ENCODE data around the gene RBBP6.
"Not testable (repeated sequence)": the region's sequence is repeated elsewhere in the genome, so short reads cannot be mapped to it uniquely, and the experiment has no call there.

Gene RBBP6

DNA sequence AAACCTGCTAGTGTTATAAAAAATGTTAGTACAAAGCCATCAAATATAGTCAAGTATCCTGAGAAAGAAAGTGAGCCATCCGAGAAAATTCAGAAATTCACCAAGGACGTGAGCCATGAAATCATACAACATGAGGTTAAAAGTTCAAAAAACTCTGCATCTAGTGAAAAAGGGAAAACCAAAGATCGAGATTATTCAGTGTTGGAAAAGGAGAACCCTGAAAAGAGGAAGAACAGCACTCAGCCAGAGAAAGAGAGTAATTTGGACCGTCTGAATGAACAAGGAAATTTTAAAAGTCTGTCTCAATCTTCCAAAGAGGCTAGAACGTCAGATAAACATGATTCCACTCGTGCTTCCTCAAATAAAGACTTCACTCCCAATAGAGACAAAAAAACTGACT lies 31.7 kb downstream of the RBBP6 start:
- DNase-seq, result no peak

GRCh38 chr16:24572069-24572468 lies 32.7 kb downstream of the RBBP6 start:
- DNase-seq, result no peak

- no peak for DNase-seq
Measured at GRCh38 chr16:24573141-24573540, 33.8 kb downstream of the RBBP6 start.

DNA sequence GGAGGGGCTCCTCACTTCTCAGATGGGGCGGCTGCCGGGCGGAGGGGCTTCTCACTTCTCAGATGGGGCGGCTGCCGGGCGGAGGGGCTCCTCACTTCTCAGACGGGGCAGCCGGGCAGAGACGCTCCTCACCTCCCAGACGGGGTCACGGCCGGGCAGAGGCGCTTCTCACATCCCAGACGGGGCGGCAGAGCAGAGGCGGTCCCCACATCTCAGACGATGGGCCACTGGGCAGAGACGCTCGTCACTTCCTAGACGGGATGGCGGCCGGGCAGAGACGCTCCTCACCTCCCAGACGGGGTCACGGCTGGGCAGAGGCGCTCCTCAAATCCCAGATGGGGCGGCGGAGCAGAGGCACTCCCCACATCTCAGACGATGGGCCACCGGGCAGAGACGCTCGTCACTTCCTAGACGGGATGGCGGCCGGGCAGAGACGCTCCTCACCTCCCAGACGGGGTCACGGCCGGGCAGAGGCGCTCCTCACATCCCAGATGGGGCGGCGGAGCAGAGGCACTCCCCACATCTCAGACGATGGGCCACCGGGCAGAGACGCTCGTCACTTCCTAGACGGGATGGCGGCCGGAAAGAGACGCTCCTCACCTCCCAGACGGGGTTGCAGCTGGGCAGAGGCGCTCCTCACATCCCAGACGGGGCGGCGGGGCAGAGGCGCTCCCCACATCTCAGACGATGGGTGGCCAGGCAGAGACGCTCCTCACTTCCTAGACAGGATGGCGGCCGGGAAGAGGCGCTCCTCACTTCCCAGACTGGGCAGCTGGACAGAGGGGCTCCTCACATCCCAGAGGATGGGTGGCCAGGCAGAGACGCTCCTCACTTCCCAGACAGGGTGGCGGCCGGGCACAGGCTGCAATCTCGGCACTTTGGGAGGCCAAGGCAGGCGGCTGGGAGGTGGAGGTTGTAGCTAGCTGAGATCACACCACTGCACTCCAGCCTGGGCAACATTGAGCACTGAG lies 35.4 kb downstream of the RBBP6 start:
- not testable (repeated sequence) for DNase-seq

DNA sequence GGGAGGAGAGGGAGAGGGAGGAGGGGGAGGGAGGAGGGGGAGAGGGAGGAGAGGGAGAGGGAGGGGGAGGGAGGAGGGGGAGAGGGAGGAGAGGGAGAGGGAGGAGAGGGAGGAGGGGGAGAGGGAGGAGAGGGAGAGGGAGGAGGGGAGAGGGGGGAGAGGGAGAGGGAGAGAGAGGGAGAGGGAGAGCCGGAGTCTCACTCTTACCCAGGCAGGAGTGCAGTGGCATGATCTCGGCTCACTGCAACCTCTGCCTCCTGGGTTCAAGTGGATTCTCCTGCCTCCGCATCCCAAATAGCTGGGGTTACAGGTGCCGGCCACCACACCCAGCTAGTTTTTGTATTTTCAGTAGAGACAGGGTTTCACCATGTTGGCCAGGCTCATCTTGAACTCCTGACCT lies 36.4 kb downstream of the RBBP6 start:
- not testable (repeated sequence) for DNase-seq

DNA sequence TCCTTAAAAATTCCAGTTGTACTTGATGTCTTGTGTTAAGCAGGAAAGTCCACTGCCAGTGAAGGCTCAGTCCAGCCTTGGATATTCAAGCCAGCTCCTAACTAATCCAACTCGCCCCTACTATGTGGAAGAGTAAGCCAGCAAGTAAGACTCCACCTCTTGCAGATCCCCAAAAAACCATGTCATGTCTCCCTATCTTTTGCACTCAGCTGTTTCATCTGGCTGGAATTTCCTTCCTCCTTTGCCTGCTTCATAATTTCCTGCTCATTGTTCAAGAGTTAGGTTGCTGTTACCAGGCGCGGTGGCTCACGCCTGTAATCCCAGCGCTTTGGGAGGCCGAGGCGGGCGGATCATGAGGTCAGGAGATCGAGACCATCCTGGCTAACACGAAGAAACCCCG lies 37.8 kb downstream of the RBBP6 start:
- DNase-seq, result no peak

DNA sequence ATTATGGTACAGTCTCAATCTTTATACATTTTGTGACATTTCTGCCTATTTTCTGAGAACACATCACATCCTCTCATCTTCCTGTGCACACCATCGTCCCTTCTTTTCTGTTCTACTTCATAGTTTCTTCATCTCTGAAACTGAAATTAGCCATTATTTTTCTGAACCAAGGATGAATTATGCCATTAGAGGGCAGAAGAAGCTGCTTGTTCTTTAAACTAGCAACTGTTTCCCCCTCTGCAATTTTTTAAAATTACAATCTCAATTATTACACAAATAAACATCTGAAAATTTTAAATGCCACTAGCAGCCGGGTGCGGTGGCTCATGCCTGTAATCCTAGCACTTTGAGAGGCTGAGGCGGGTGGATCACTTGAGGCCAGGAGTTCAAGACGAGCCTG lies 41.3 kb downstream of the RBBP6 start:
- no peak for DNase-seq

GRCh38 chr16:24583494-24583893 lies 44.1 kb downstream of the RBBP6 start:
- DNase-seq, result no peak

GRCh38 chr16:24589997-24590396 lies 50.6 kb downstream of the RBBP6 start:
- DNase-seq, result no peak

- no peak for DNase-seq
Measured at GRCh38 chr16:24598777-24599437, 59.5 kb downstream of the RBBP6 start.

DNA sequence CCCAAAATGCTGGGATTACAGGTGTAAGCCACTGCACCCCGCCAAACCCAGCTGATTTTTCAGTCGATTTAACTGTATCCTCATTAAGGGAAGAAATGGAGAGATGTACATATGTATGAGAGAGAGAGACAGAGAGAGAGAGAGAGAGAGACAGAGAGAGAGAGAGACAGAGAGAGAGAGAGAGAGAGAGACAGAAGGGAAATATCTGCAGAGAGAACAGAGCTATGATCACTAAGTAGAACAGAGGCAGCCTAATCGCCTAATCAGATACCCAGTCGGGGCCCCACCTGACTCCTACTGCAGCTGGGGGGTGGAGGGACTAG lies 70.0 kb downstream of the RBBP6 start:
- DNase-seq, result no peak

GRCh38 chr16:24609740-24610415 lies 70.5 kb downstream of the RBBP6 start:
- DNase-seq, result no peak

GRCh38 chr16:24610416-24610755 lies 71.0 kb downstream of the RBBP6 start:
- DNase-seq, result no peak

GRCh38 chr16:24611310-24611709 lies 71.9 kb downstream of the RBBP6 start:
- DNase-seq, result no peak

GRCh38 chr16:24612656-24613055 lies 73.3 kb downstream of the RBBP6 start:
- no peak for DNase-seq

DNA sequence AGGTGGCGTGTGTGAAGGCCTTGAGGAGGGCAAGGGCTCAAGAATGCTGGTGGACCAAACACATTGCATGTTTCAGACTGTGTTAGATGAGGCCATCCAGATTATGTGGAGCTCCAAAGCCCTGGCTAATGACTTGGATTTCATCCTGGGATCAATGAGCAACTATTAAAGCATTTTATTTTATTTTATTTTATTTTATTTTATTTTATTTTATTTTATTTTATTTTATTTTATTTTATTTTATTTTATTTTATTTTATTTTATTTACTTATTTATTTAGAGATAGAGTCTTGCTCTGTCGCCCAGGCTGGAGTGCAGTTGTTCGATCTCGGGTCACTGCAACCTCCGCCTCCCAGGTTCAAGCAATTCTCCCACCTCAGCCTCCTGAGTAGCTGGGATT lies 73.9 kb downstream of the RBBP6 start:
- DNase-seq, result not testable (repeated sequence)

- DNase-seq, result no peak
Measured at GRCh38 chr16:24617502-24617901, 78.1 kb downstream of the RBBP6 start.

Measured in NCI-H1930 (cell line).